ENCODE results near the gene CDK15.
"Not testable (repeated sequence)": the region's sequence is repeated elsewhere in the genome, so short reads cannot be mapped to it uniquely, and the experiment has no call there.

Gene CDK15

DNA sequence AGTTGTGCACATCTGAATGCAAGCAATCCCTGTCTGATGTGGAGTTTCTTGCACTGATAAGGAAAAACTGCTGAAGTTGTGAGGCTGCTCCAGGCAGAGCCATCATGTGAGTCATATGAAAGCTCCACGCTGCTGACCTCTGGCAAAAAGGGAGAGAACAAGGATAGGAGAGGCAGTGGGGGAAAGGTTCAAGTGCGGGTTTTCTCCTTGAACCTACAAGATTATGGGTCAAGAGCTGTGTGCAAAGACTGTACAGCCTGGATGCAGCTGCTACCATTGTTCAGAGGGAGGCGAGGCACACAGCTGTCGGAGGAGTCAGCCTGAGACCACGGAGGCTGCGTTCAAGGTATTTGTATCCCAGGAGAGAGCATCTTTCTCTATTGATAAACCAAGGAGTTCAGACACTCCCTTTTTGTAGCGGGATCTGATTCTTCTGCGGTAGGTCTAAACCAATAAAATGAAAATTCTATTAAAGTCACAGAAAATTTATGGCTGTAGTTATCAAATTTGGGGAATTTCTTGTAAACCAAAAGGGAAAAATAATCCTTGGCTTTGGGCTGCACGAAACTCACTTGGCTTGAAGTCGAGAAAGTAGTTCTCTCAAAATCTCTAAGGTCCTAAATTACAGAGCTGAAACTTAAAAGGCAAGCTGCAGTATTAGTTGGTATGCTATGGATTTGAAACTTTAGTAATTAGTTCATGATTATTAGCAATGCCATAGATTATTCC lies at the start of gene CDK15:
Gene CDK15, plus strand, starts transcription at position 96 of the 729 bp plus-strand sequence. Its CDS starts 128 bp downstream, at position 224.
- DNase-seq: no peak

DNA sequence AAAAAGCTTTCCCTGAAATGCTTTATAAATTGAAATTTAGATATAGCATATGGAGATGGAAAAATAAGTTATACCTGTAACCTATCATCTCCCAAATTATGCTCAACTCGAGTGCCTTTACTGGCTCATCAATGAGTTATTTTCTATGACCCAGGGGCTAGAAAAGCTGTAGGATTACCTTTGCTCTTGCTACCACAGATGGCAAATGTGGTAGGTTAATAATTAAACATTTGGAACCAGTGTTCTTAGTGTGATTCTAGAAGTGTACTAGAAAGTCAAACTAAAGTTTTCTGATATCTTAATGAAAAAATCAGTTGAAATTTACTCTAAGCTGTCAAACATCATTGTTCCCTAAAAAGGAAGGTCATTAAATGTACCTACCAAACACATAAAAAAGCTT lies 48.1 kb upstream of the CDK15 start:
- DNase-seq: no peak

- DNase-seq: no peak
Measured at GRCh38 chr2:201758873-201759272, 47.5 kb upstream of the CDK15 start.

DNA sequence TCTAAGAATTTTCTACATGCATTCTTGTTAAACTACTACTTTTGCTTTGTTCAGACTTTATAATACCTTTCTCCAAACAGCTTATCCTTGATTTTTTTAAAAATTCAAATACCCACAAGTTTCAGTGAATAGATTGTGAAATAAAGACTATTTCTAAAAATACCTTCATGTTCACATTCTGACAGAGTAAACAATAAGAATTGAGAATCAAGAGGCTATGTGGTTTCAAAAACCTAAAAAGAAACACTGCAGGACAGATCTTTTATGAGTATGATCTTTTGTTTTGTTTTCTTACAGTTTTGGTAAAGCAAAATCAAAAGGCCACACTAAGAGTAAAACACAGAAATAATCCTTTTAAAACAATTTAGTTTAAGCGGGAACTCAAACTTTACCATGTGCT lies 46.8 kb upstream of the CDK15 start:
- no peak for DNase-seq

DNA sequence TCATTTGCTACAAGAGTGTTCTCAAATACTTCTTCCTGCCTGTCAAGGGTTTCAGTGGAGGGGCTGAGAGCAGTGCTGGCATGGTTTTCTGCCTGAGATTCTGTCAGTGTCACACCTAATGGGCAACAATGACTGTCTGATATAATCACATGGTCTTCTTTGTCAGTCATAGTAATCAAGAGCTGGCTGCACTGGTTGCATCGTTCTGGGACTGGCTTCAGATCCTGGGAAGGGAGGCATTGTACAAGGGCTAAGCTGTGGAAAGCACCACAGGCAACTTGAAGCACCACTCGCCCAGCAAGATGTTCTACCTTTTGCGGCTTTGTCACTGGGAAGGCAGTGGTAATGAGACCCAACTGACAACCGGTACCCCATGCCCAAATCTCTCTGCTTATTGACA lies 45.2 kb upstream of the CDK15 start:
- no peak for DNase-seq

DNA sequence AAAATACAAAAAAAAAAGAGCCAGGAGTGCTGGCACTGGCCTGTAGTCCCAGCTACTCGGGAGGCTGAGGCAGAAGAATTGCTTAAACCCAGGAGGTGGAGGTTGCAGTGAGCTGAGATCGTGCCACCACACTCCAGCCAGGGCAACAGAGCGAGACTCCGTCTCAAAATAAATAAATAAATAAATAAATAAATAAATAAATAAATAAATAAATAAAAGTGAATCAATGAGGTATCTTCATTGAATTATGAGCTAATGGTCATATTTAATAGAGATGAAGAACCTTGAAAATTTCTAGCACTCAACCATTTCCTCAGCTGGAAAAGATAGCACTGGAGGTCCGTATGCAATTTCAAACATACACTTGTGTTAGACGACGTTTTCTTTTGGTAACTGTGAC lies 41.9 kb upstream of the CDK15 start:
- DNase-seq: not testable (repeated sequence)

DNA sequence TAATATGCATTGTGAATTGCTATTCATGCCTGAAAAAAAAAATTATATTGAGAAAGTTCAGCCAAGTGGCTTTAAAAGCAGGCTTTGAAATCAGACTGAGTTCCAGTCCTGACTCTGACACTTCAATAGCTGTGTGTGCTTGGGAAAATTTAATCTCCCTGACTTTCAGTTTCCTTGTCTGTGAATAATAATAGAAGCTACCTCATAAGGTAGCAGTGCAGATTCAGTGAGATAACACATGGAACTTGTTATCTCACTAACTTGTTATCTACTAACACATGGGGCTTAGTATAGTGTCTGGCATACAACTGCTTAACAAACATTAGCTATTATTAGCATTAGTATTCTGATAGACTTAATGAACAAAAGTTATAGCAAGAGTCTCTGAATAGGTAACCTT lies 40.5 kb upstream of the CDK15 start:
- no peak for DNase-seq

GRCh38 chr2:201768918-201769317 lies 37.4 kb upstream of the CDK15 start:
- no peak for DNase-seq

- DNase-seq: no peak
Measured at GRCh38 chr2:201769666-201770373, 36.5 kb upstream of the CDK15 start.

- no peak for DNase-seq
Measured at GRCh38 chr2:201773990-201774389, 32.3 kb upstream of the CDK15 start.

- no peak for DNase-seq
Measured at GRCh38 chr2:201774546-201774945, 31.8 kb upstream of the CDK15 start.

GRCh38 chr2:201775326-201775725 lies 31.0 kb upstream of the CDK15 start:
- DNase-seq: no peak

GRCh38 chr2:201777043-201777442 lies 29.3 kb upstream of the CDK15 start:
- DNase-seq: no peak

DNA sequence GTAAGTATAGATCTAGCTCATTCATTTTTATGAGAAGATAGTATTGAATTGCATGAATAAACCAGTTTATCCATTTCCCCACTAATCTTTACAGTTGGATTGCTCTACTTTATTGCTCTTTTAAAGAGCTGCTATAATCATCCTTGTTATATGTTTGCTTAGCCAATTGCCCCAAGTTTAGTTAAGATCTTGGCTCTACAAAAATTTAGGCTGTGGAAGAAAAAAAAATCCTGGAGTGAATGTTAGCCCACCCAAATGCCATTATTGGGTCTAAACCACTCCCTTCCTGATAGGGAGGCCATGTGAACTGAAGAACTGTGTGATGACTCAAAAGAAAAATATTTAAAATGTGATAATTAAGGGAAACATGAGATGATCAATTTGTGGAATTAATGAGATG lies 28.5 kb upstream of the CDK15 start:
- no peak for DNase-seq

GRCh38 chr2:201779901-201780673 lies 26.2 kb upstream of the CDK15 start:
- no peak for DNase-seq

- peak; percentile 90 for DNase-seq
Measured at GRCh38 chr2:201780674-201781493, 25.5 kb upstream of the CDK15 start, which contains the start of gene ALS2. Gene ALS2 (minus strand): TSS chr2:201780933. CDS start chr2:201768885, 12,048 bp downstream.

DNA sequence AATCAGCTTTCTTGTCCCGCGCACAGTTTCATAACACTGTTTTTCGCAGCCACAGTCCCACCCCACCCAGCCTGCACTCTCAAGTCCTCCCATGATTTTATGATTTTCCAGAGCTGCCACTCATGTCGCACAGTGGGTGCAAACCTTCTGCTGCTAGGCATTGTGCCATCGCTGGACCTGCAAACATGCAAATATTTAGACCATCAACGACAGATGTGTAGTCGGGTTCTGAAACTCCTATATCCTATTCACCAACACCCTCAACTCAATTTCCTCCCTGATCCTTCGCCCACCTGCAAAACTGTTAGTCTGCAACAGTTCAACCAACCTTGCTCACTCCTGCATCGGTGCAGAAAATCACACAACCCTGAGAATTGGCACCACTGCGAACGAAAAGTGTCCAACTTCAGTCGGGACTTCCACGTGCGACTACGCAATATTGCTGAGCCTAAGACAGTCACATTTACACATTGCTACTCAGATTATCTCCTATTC lies 24.7 kb upstream of the CDK15 start:
- DNase-seq: no peak

DNA sequence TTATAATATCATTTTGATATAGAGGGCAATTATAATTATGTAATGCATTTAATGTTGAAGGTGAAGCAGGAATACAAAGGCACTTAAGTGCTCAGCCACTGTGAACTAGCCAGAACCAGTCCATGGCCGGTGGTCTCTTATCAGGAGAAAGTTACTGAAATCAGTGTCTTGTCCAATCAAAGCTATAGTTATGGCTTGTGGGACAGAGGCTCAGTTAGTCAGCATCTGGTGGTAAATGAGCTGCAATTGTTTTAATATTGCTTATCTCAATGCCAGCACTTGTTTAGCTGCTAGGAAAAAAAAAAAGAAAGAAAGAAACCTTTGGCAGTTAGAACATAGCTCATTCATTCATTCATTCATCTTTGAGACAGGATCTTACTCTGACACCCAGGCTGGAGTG lies 21.8 kb upstream of the CDK15 start:
- no peak for DNase-seq

DNA sequence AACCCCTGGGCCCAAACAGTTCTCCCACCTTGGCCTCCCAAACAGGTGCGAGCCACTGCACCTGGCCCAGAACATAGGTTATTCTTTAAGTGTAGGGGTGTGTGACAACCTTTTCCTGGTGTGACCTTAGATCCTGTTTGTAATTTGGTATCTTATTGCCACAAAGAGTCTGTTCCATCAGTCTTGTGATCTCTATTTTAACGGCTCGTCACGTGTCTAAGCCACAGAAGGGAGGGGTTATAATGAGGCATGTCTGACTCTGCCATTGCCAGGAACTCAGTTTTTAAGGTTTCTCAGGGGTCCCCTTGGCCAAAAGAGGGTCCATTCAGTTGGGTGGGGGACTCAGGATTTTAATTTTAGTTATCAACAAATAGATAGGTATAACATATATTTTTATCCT lies 21.2 kb upstream of the CDK15 start:
- no peak for DNase-seq

- DNase-seq: no peak
Measured at GRCh38 chr2:201786471-201786870, 19.9 kb upstream of the CDK15 start.

- no peak for DNase-seq
Measured at GRCh38 chr2:201788371-201788770, 18.0 kb upstream of the CDK15 start.

- DNase-seq: no peak
Measured at GRCh38 chr2:201789395-201789794, 16.9 kb upstream of the CDK15 start.

- DNase-seq: no peak
Measured at GRCh38 chr2:201790291-201790690, 16.0 kb upstream of the CDK15 start.
